Gastroesophageal sphincter (tissue), 3 donors: ENCODE data around the gene HNF4A.

ENCODE experiments used
- CTCF ChIP-seq, 4 experiments: fragments of 200-600 bp in 2 of 4; fragments of 450-650 bp in 2 of 4; sonication (generic) in 1 of 4; IDR thresholded peaks; one replicate each; pipeline ENCODE4 v1.5.1; 2017 to 2019; ENCODE audit warnings: antibody characterized with exemption in 4 of 4, mild to moderate bottlenecking in 2 of 4, moderate library complexity in 2 of 4
- POLR2A ChIP-seq, 2 donors: fragments of 450-650 bp; IDR thresholded peaks; one replicate each; pipeline ENCODE4 v1.6.1; 2017; ENCODE audit warnings: antibody characterized with exemption in 2 of 2, mild to moderate bottlenecking in 2 of 2, moderate library complexity in 1 of 2

- TF ChIP-seq CTCF (IDR thresholded peaks at IDR 0.05) (no peak), POLR2A (IDR thresholded peaks at IDR 0.05) (no peak)
These were observed 28.9 kb upstream of the HNF4A start for GRCh38 chr20:44326391-44327159.
